H1 (cell line): Measurements from ENCODE around the gene PBXIP1. TPM values are rescaled to one million over a fixed set of nuclear protein-coding genes. Genes with fewer than 3 reads are reported as not detected.

ENCODE experiments used
- CTCF ChIA-PET: fragments of 300-600 bp; sonication (Branson Sonifier 250); formaldehyde crosslinking; loops from one replicate; lab custom pipeline; 2021; ENCODE audit not compliant: partially characterized antibody; lab: Charles Lee
- POLR2A ChIA-PET: fragments of 300-600 bp; sonication (Branson Sonifier 250); formaldehyde crosslinking; loops from one replicate; lab custom pipeline; 2021; ENCODE audit warnings: inconsistent platforms; ENCODE audit not compliant: partially characterized antibody; lab: Charles Lee
- DNase-seq, 2 experiments: peaks; one replicate each; pipeline versions ENCODE4 v3.0.0 to v3.0.0-alpha.2; 2010 to 2022; ENCODE audit warnings: low spot score in 2 of 2, low read depth in 1 of 2, mixed read lengths in 1 of 2
- FAIRE-seq: peaks from 2 replicates; lab custom pipeline; 2011; peaks lifted over from hg19 to GRCh38; lab: Jason Lieb, UNC
- H2AFZ ChIP-seq: 2 replicates; pipeline ENCODE4 v1.8.1; 2012; ENCODE audit warnings: low read length, inconsistent platforms
- H2AK5ac ChIP-seq: 2 replicates; pipeline ENCODE4 v1.6.1; 2013; ENCODE audit warnings: low read depth, low read length
- H2BK120ac ChIP-seq: replicated peaks from 2 replicates; pipeline ENCODE3; 2013; ENCODE audit warnings: low read depth, low read length, inconsistent platforms
- H2BK12ac ChIP-seq: 2 replicates; pipeline ENCODE4 v1.6.1; 2013; ENCODE audit warnings: low read depth, low read length
- H2BK15ac ChIP-seq: 2 replicates; pipeline ENCODE4 v1.6.1; 2013; ENCODE audit warnings: low read length
- H2BK20ac ChIP-seq: 2 replicates; pipeline ENCODE4 v1.6.1; 2013; ENCODE audit warnings: low read length
- H2BK5ac ChIP-seq: 2 replicates; pipeline ENCODE4 v1.6.1; 2013; ENCODE audit warnings: low read depth, low read length
- H3K14ac ChIP-seq: 2 replicates; pipeline ENCODE4 v1.6.1; 2013; ENCODE audit warnings: inconsistent platforms; ENCODE audit not compliant: insufficient read length
- H3K18ac ChIP-seq: 2 replicates; pipeline ENCODE4 v1.6.1; 2013; ENCODE audit warnings: low read length; ENCODE audit errors: extremely low read depth
- H3K23ac ChIP-seq: 2 replicates; pipeline ENCODE4 v1.6.1; 2013; ENCODE audit warnings: inconsistent platforms; ENCODE audit not compliant: insufficient read length
- H3K23me2 ChIP-seq: 2 replicates; pipeline ENCODE4 v1.6.1; 2013; ENCODE audit warnings: low read depth, low read length
- H3K27ac ChIP-seq: 2 replicates; pipeline ENCODE4 v1.6.1; 2011; ENCODE audit warnings: low read depth, low read length, inconsistent platforms
- H3K27me3 ChIP-seq, 4 experiments: replicated peaks in 1 of 4; 1 replicate in 1 of 4; 2 replicates in 3 of 4; pipeline versions ENCODE4 v1.6.1 to v1.8.1; 2011 to 2013; ENCODE audit warnings: low read length in 3 of 4, mild to moderate bottlenecking in 3 of 4, inconsistent platforms in 2 of 4, mixed read lengths in 2 of 4, moderate library complexity in 1 of 4; ENCODE audit not compliant: control insufficient read depth in 3 of 4, insufficient read depth in 3 of 4; ENCODE audit errors: extremely low read depth in 1 of 4
- H3K36me3 ChIP-seq, 4 experiments: 2 replicates each; pipeline versions ENCODE4 v1.6.1 to v1.8.1; 2011 to 2013; ENCODE audit warnings: mild to moderate bottlenecking in 4 of 4, low read length in 3 of 4, moderate library complexity in 2 of 4, control low read depth in 1 of 4, inconsistent platforms in 1 of 4; ENCODE audit not compliant: insufficient read depth in 4 of 4, control insufficient read depth in 2 of 4
- H3K4ac ChIP-seq: replicated peaks from 2 replicates; pipeline ENCODE3; 2013; ENCODE audit warnings: low read length, low read depth, mixed read lengths, inconsistent platforms; ENCODE audit not compliant: insufficient read length
- H3K4me1 ChIP-seq, 4 experiments: replicated peaks in 1 of 4; 1 replicate in 1 of 4; 2 replicates in 3 of 4; pipeline versions ENCODE4 v1.6.1 to v1.8.1; 2011 to 2013; ENCODE audit warnings: low read length in 3 of 4, inconsistent platforms in 2 of 4, mixed read lengths in 1 of 4; ENCODE audit not compliant: insufficient read depth in 4 of 4, control insufficient read depth in 3 of 4
- H3K4me2 ChIP-seq, 2 experiments: 2 replicates each; pipeline versions ENCODE4 v1.6.1 to v1.8.1; 2011 to 2013; ENCODE audit warnings: low read depth in 2 of 2, low read length in 2 of 2, control low read depth in 1 of 2, inconsistent platforms in 1 of 2, mild to moderate bottlenecking in 1 of 2; ENCODE audit not compliant: insufficient read depth in 1 of 2
- H3K4me3 ChIP-seq, 4 experiments: fragments of 200-600, 300-600 bp in 1 of 4; sonication (generic), shearing (Covaris generic), sonication (Bioruptor Twin) in 1 of 4; 2 replicates each; pipeline versions ENCODE4 v1.5.1 to v1.8.1; 2011 to 2016; ENCODE audit warnings: low read length in 4 of 4, low read depth in 3 of 4, control low read depth in 2 of 4, inconsistent platforms in 2 of 4, mild to moderate bottlenecking in 2 of 4, mixed read lengths in 1 of 4, moderate library complexity in 1 of 4; ENCODE audit not compliant: insufficient read depth in 2 of 4; ENCODE audit errors: extremely low read depth in 1 of 4
- H3K56ac ChIP-seq: replicated peaks from 2 replicates; pipeline ENCODE3; 2013; ENCODE audit warnings: low read depth, mild to moderate bottlenecking, mixed read lengths, low read length, inconsistent platforms; ENCODE audit not compliant: insufficient read length
- H3K79me1 ChIP-seq: 2 replicates; pipeline ENCODE4 v1.6.1; 2013; ENCODE audit warnings: low read depth, low read length, control low read depth
- H3K79me2 ChIP-seq, 2 experiments: 2 replicates each; pipeline versions ENCODE4 v1.6.1 to v1.8.1; 2012 to 2013; ENCODE audit warnings: low read length in 2 of 2, mild to moderate bottlenecking in 2 of 2, inconsistent platforms in 1 of 2; ENCODE audit not compliant: insufficient read depth in 2 of 2, control insufficient read depth in 1 of 2
- H3K9ac ChIP-seq, 4 experiments: replicated peaks in 1 of 4; 1 replicate in 1 of 4; 2 replicates in 3 of 4; pipeline versions ENCODE4 v1.6.1 to v1.8.1; 2011 to 2013; ENCODE audit warnings: low read depth in 3 of 4, low read length in 3 of 4, control low read depth in 2 of 4, mild to moderate bottlenecking in 2 of 4, moderate library complexity in 2 of 4, inconsistent platforms in 1 of 4; ENCODE audit errors: extremely low read depth in 1 of 4
- H3K9me3 ChIP-seq, 2 experiments: 2 replicates each; pipeline versions ENCODE4 v1.6.1 to v1.8.1; 2012 to 2013; ENCODE audit warnings: mild to moderate bottlenecking in 2 of 2, moderate library complexity in 2 of 2, control low read depth in 1 of 2, inconsistent platforms in 1 of 2, low read depth in 1 of 2, low read length in 1 of 2, mixed read lengths in 1 of 2; ENCODE audit not compliant: insufficient read depth in 2 of 2
- H4K20me1 ChIP-seq, 2 experiments: replicated peaks in 1 of 2; 2 replicates each; pipeline versions ENCODE3 to v1.8.1; 2011 to 2013; ENCODE audit warnings: inconsistent platforms in 2 of 2, low read length in 2 of 2, mild to moderate bottlenecking in 1 of 2; ENCODE audit not compliant: insufficient read depth in 2 of 2, control insufficient read depth in 1 of 2
- H4K5ac ChIP-seq: 2 replicates; pipeline ENCODE4 v1.6.1; 2013; ENCODE audit warnings: low read length, low read depth, mixed read lengths, inconsistent platforms; ENCODE audit not compliant: insufficient read length
- H4K8ac ChIP-seq: 2 replicates; pipeline ENCODE4 v1.8.0; 2013; ENCODE audit warnings: mild to moderate bottlenecking, moderate library complexity, low read length, inconsistent platforms; ENCODE audit not compliant: insufficient read depth; ENCODE audit errors: extremely low read depth
- H4K91ac ChIP-seq: replicated peaks from 2 replicates; pipeline ENCODE3; 2013; ENCODE audit warnings: low read length, mixed read lengths, inconsistent platforms; ENCODE audit not compliant: insufficient read length
- RBBP5 ChIP-seq: IDR thresholded peaks from 2 replicates; pipeline ENCODE4 v1.7.1; 2012; ENCODE audit warnings: low read depth, mild to moderate bottlenecking, inconsistent platforms, low read length, moderate library complexity, borderline replicate concordance
- SIN3A ChIP-seq, 2 experiments: IDR thresholded peaks in 1 of 2; conservative IDR thresholded peaks in 1 of 2; 2 replicates each; pipeline ENCODE4 v1.6.1; 2011 to 2012; ENCODE audit warnings: low read length in 2 of 2, improper control_type of control experiment in 1 of 2, low read depth in 1 of 2, mild to moderate bottlenecking in 1 of 2
- TEAD4 ChIP-seq: IDR thresholded peaks from 2 replicates; pipeline ENCODE4 v1.6.1; 2012; ENCODE audit warnings: low read depth, low read length, inconsistent platforms, mixed read lengths
- USF2 ChIP-seq: IDR thresholded peaks from 2 replicates; pipeline ENCODE4 v1.6.1; 2011; ENCODE audit warnings: low read length, improper control_type of control experiment
- WGBS, 2 experiments: shearing (Covaris generic) in 1 of 2; methylation state at CpG; one replicate each; pipeline versions ENCODE4 v1.1.6 to v1.1.7; 2013 to 2015; ENCODE audit warnings: low lambda C conversion rate in 2 of 2, mixed read lengths in 2 of 2, inconsistent platforms in 1 of 2, low coverage in 1 of 2, missing lambda C conversion rate in 1 of 2; ENCODE audit not compliant: insufficient replicate concordance in 2 of 2, insufficient coverage in 1 of 2, insufficient read length in 1 of 2; ENCODE audit errors: extremely low coverage in 1 of 2, missing lambda C conversion rate in 1 of 2; 5-methylcytosine and 5-hydroxymethylcytosine counted together
- polyA plus RNA-seq, 7 experiments: library from polyadenylated mRNA; depleted of rRNA in 3 of 7; stranded (reverse) in 5 of 7; unstranded in 2 of 7; fragments of >200 nt in 5 of 7; fragments of 200-250 nt in 2 of 7; gene quantifications; 1 replicate in 5 of 7; 2 replicates in 1 of 7; 4 replicates in 1 of 7; pipeline versions ENCODE4 v1.2.1 to v1.2.3, GENCODE V29; 2011 to 2013; ENCODE audit warnings: missing spikeins in 2 of 7, mixed read lengths in 2 of 7
- total RNA-seq: library from RNA; stranded (reverse); fragmentation: NEBNext Ultra II Directional; extraction: Animal tissue kit (Norgen Biotek cat#: 25700); gene quantifications from 2 replicates; pipeline ENCODE4 v1.2.1, GENCODE V29; 2021

PBXIP1 gene
- total and polyA plus RNA-seq, 2 of the 8 experiments (the other 6 are each of a cell fraction or from before 2014, with no cell fraction given), result 12.0 to 19.8 TPM

GRCh38 chr1:154978360-154978759, 22.5 kb upstream of the PBXIP1 start:
- WGBS, 2 experiments, result 90% methylated on average over 3 of the region's 3 CpGs; no CpG with 5 or more reads in 1 of the 2 experiments
- Histone ChIP-seq H2BK15ac (no peak overlapping the region), H4K20me1 (peaks cover 2 to 8% of the 10 kb centered on the region in 2 experiments), H2BK12ac (no peak overlapping the region), H3K79me1 (no peaks in the 10 kb centered on the region; the same call in 1 of the 2 replicates), H2AK5ac (no peak overlapping the region), H3K14ac (no peak overlapping the region), H3K18ac (no peak overlapping the region), H3K27me3 (no peaks in the 10 kb centered on the region), H2BK120ac (no peak overlapping the region), H3K27ac (no peak overlapping the region), H3K9ac (no peak overlapping the region), H2BK5ac (no peak overlapping the region), H3K23ac (no peak overlapping the region), H3K4ac (no peak overlapping the region), H2AFZ (no peak overlapping the region), H2BK20ac (no peak overlapping the region), H4K8ac (no peak overlapping the region), H3K9me3 (no peaks in the 10 kb centered on the region), H3K23me2 (peaks cover 10% of the 10 kb centered on the region), H3K79me2 (peaks cover 19 to 55% of the 10 kb centered on the region in 2 experiments), H4K91ac (no peak overlapping the region), H3K56ac (no peak overlapping the region), H3K4me3 (no peak overlapping the region), H3K4me2 (no peak overlapping the region), H3K36me3 (peaks cover 9 to 30% (median 17%) of the 10 kb centered on the region in 4 experiments), H4K5ac (no peak overlapping the region), H3K4me1 (peaks cover 0 to 9% (median 4%) of the 10 kb centered on the region in 4 experiments; a peak in 3 of 7 replicates)
- POLR2A ChIA-PET, result interaction anchor here (7.1 to 42.8 kb wide), 3 partner anchors 6 to 20 kb away, joined by 164 to 702 read pairs (median 662); partner anchors contain the start of genes CKS1B, LENEP, PBXIP1 and PYGO2
- DNase-seq, result no peak
- no peak for FAIRE-seq
- CTCF ChIA-PET, result interaction anchor here (20.6 kb wide), 1 partner anchor 18 kb away, joined by 334 read pairs; the partner anchor contains the start of gene LENEP
- TF ChIP-seq USF2 (no peak), TEAD4 (no peak), SIN3A (conservative IDR thresholded peaks at IDR 0.05 in 1 of 2, IDR thresholded peaks at IDR 0.05 in 1 of 2; ENCODE audit: low read depth in 1 of 2, low read length in 2 of 2) (no peak), RBBP5 (no peak)
